ENCODE results near the gene MFN2.

DNA sequence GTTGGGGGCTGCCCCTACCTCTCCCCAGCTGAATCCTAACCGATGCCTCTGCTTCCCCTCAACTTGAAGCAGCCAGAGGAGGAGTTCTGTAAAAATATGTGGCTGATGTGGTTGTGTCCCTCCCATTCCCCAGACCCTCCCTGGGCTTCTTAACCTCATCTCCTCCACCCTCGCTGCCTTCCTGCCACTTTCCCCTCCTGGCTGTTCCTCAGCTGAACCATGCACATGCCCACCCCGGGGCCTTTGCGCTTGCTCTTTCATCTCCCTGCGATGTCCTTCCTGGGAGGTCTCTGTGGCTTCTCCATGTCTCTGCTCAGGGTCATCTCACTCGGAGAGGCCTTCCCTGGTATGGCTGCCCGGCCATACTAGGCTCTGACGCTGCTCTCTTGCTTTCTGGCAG is 48.0 kb downstream of the MFN2 start:
- TF ChIP-seq, protein P1, sequence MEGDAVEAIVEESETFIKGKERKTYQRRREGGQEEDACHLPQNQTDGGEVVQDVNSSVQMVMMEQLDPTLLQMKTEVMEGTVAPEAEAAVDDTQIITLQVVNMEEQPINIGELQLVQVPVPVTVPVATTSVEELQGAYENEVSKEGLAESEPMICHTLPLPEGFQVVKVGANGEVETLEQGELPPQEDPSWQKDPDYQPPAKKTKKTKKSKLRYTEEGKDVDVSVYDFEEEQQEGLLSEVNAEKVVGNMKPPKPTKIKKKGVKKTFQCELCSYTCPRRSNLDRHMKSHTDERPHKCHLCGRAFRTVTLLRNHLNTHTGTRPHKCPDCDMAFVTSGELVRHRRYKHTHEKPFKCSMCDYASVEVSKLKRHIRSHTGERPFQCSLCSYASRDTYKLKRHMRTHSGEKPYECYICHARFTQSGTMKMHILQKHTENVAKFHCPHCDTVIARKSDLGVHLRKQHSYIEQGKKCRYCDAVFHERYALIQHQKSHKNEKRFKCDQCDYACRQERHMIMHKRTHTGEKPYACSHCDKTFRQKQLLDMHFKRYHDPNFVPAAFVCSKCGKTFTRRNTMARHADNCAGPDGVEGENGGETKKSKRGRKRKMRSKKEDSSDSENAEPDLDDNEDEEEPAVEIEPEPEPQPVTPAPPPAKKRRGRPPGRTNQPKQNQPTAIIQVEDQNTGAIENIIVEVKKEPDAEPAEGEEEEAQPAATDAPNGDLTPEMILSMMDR (IDR thresholded peaks at IDR 0.05): no peak
- TF ChIP-seq POLR2AphosphoS5 (IDR thresholded peaks at IDR 0.05; ENCODE audit: low read depth, low read length) (no peak), EP300 (IDR thresholded peaks at IDR 0.05; ENCODE audit: borderline replicate concordance in 1 of 2, low read depth in 1 of 2, low read length in 1 of 2) (no peak), JUND (IDR thresholded peaks at IDR 0.05) (no peak), TAF1 (IDR thresholded peaks at IDR 0.05; ENCODE audit: borderline replicate concordance, low read depth, low read length) (no peak), SIN3A (IDR thresholded peaks at IDR 0.05; ENCODE audit: borderline replicate concordance, low read depth, low read length) (no peak), TCF12 (IDR thresholded peaks at IDR 0.05) (no peak), CHD2 (IDR thresholded peaks at IDR 0.05; ENCODE audit: low read length, partially characterized antibody) (no peak), ZBTB33 (IDR thresholded peaks at IDR 0.05; ENCODE audit: borderline replicate concordance, low read depth) (no peak), NFIC (IDR thresholded peaks at IDR 0.05; ENCODE audit: borderline replicate concordance) (no peak)
- TF ChIP-seq, protein P2, sequence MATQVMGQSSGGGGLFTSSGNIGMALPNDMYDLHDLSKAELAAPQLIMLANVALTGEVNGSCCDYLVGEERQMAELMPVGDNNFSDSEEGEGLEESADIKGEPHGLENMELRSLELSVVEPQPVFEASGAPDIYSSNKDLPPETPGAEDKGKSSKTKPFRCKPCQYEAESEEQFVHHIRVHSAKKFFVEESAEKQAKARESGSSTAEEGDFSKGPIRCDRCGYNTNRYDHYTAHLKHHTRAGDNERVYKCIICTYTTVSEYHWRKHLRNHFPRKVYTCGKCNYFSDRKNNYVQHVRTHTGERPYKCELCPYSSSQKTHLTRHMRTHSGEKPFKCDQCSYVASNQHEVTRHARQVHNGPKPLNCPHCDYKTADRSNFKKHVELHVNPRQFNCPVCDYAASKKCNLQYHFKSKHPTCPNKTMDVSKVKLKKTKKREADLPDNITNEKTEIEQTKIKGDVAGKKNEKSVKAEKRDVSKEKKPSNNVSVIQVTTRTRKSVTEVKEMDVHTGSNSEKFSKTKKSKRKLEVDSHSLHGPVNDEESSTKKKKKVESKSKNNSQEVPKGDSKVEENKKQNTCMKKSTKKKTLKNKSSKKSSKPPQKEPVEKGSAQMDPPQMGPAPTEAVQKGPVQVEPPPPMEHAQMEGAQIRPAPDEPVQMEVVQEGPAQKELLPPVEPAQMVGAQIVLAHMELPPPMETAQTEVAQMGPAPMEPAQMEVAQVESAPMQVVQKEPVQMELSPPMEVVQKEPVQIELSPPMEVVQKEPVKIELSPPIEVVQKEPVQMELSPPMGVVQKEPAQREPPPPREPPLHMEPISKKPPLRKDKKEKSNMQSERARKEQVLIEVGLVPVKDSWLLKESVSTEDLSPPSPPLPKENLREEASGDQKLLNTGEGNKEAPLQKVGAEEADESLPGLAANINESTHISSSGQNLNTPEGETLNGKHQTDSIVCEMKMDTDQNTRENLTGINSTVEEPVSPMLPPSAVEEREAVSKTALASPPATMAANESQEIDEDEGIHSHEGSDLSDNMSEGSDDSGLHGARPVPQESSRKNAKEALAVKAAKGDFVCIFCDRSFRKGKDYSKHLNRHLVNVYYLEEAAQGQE (IDR thresholded peaks at IDR 0.05; ENCODE audit: low read depth, low read length): no peak
- TF ChIP-seq, protein P3, sequence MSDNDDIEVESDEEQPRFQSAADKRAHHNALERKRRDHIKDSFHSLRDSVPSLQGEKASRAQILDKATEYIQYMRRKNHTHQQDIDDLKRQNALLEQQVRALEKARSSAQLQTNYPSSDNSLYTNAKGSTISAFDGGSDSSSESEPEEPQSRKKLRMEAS (IDR thresholded peaks at IDR 0.05; ENCODE audit: low read depth): no peak
- TF ChIP-seq, protein P4, sequence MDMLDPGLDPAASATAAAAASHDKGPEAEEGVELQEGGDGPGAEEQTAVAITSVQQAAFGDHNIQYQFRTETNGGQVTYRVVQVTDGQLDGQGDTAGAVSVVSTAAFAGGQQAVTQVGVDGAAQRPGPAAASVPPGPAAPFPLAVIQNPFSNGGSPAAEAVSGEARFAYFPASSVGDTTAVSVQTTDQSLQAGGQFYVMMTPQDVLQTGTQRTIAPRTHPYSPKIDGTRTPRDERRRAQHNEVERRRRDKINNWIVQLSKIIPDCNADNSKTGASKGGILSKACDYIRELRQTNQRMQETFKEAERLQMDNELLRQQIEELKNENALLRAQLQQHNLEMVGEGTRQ (IDR thresholded peaks at IDR 0.05; ENCODE audit: borderline replicate concordance, low read depth, low read length): no peak

All from SK-N-SH (cell line).